GM12891 (cell line): ENCODE measurements around the gene SEPTIN2.
A peak's percentile ranks its signal among the peaks of the same experiment; 100 is the strongest.
"Not testable (repeated sequence)": the region's sequence is repeated elsewhere in the genome, so short reads cannot be mapped to it uniquely, and the experiment has no call there.

Experiments used
- DNase-seq: peaks from one replicate; pipeline ENCODE4 v3.0.0; 2011; ENCODE audit warnings: low spot score; ENCODE audit not compliant: insufficient read length
- FAIRE-seq: peaks from 2 replicates; lab custom pipeline; 2011; peaks lifted over from hg19 to GRCh38; lab: Jason Lieb, UNC
- PAX5 ChIP-seq: IDR thresholded peaks from 2 replicates; pipeline ENCODE4 v1.6.1; 2011; ENCODE audit warnings: low read length, moderate library complexity, mild to moderate bottlenecking; ENCODE audit not compliant: insufficient read depth, severe bottlenecking
- POLR2A ChIP-seq: IDR thresholded peaks from 2 replicates; pipeline ENCODE4 v1.6.1; 2011; ENCODE audit warnings: low read depth, low read length, control low read depth
- POLR2AphosphoS5 ChIP-seq: IDR thresholded peaks from 2 replicates; pipeline ENCODE4 v1.6.1; 2011; ENCODE audit warnings: low read depth, low read length, control low read depth
- POU2F2 ChIP-seq: IDR thresholded peaks from 2 replicates; pipeline ENCODE4 v1.6.1; 2011; ENCODE audit warnings: low read depth, mild to moderate bottlenecking, control low read depth, low read length, moderate library complexity
- SPI1 ChIP-seq: IDR thresholded peaks from 2 replicates; pipeline ENCODE4 v1.6.1; 2011; ENCODE audit warnings: low read depth, low read length, control low read depth
- TAF1 ChIP-seq: IDR thresholded peaks from 2 replicates; pipeline ENCODE4 v1.6.1; 2011; ENCODE audit warnings: low read depth, low read length, control low read depth

SEPTIN2 gene

GRCh38 chr2:241393524-241394196, 77.9 kb downstream of the SEPTIN2 start:
- no peak for DNase-seq
- peak; percentile 71 for FAIRE-seq
- no peak for TF ChIP-seq POLR2AphosphoS5
- TF ChIP-seq PAX5 = no peak

GRCh38 chr2:241396809-241397208, 81.1 kb downstream of the SEPTIN2 start:
- DNase-seq, FAIRE-seq: not testable (repeated sequence)

GRCh38 chr2:241399941-241400922, 84.5 kb downstream of the SEPTIN2 start:
- FAIRE-seq = no peak
- DNase-seq = no peak

More at GRCh38 chr2:241399941-241400922, 84.5 kb downstream of the SEPTIN2 start:
- TF ChIP-seq SPI1 (no peak), POLR2A (no peak), POLR2AphosphoS5 (no peak), TAF1 (no peak), POU2F2 (no peak), PAX5 (no peak)
